Neuronal stem cell (in vitro differentiated cells): Measurements from ENCODE around the gene KCNIP4.

Experiments
- DNase-seq: peaks from one replicate; pipeline ENCODE4 v3.0.0-alpha.2; 2013; ENCODE audit warnings: low spot score
- H2AFZ ChIP-seq: one replicate; pipeline ENCODE4 v1.6.1; 2013; ENCODE audit warnings: mild to moderate bottlenecking, low read length, inconsistent platforms
- H2AK5ac ChIP-seq: 2 replicates; pipeline ENCODE4 v1.6.1; 2013; ENCODE audit warnings: low read depth, mild to moderate bottlenecking, inconsistent platforms, low read length, moderate library complexity, mixed read lengths
- H2BK120ac ChIP-seq: 2 replicates; pipeline ENCODE4 v1.6.1; 2013; ENCODE audit warnings: low read depth, mild to moderate bottlenecking, inconsistent platforms, low read length, moderate library complexity, mixed read lengths
- H2BK12ac ChIP-seq: one replicate; pipeline ENCODE4 v1.6.1; 2013; ENCODE audit warnings: low read length, inconsistent platforms
- H2BK15ac ChIP-seq: 2 replicates; pipeline ENCODE4 v1.6.1; 2013; ENCODE audit warnings: mild to moderate bottlenecking, low read length, inconsistent platforms, mixed read lengths
- H2BK5ac ChIP-seq: one replicate; pipeline ENCODE4 v1.6.1; 2013; ENCODE audit warnings: inconsistent platforms, mild to moderate bottlenecking, low read length, moderate library complexity
- H3K14ac ChIP-seq: one replicate; pipeline ENCODE4 v1.6.1; 2013; ENCODE audit warnings: low read length, inconsistent platforms
- H3K18ac ChIP-seq: 2 replicates; pipeline ENCODE4 v1.6.1; 2013; ENCODE audit warnings: low read length, inconsistent platforms
- H3K23ac ChIP-seq: 2 replicates; pipeline ENCODE4 v1.6.1; 2013; ENCODE audit warnings: low read depth, mild to moderate bottlenecking, mixed read lengths, low read length, inconsistent platforms; ENCODE audit not compliant: poor library complexity
- H3K27ac ChIP-seq: replicated peaks from 3 replicates; pipeline ENCODE4 v1.5.1; 2013; ENCODE audit warnings: low read length, inconsistent platforms
- H3K27me3 ChIP-seq, 3 experiments: 2 replicates each; pipeline ENCODE4 v1.6.1; 2013; ENCODE audit warnings: low read length in 3 of 3, mild to moderate bottlenecking in 2 of 3, inconsistent platforms in 1 of 3, low read depth in 1 of 3, mixed read lengths in 1 of 3, moderate library complexity in 1 of 3; ENCODE audit not compliant: control insufficient read depth in 3 of 3, insufficient read depth in 3 of 3
- H3K36me3 ChIP-seq, 2 donors: replicated peaks in 1 of 2; 2 replicates each; pipeline ENCODE4 v1.6.1; 2013; ENCODE audit warnings: low read length in 2 of 2; ENCODE audit not compliant: control insufficient read depth in 2 of 2, insufficient read depth in 2 of 2
- H3K4ac ChIP-seq: 2 replicates; pipeline ENCODE4 v1.6.1; 2013; ENCODE audit warnings: inconsistent platforms, mild to moderate bottlenecking, low read length, moderate library complexity
- H3K4me1 ChIP-seq, 2 donors: 1 replicate in 1 of 2; 2 replicates in 1 of 2; pipeline ENCODE4 v1.6.1; 2013; ENCODE audit warnings: low read length in 2 of 2, low read depth in 1 of 2; ENCODE audit not compliant: control insufficient read depth in 2 of 2, insufficient read depth in 1 of 2
- H3K4me2 ChIP-seq: one replicate; pipeline ENCODE4 v1.6.1; 2013; ENCODE audit warnings: mild to moderate bottlenecking, low read length, inconsistent platforms; ENCODE audit not compliant: insufficient read depth, poor library complexity, severe bottlenecking
- H3K4me3 ChIP-seq, 2 donors: 2 replicates each; pipeline ENCODE4 v1.5.1; 2013; ENCODE audit warnings: low read length in 2 of 2, mild to moderate bottlenecking in 2 of 2, inconsistent platforms in 1 of 2, moderate library complexity in 1 of 2
- H3K79me1 ChIP-seq: one replicate; pipeline ENCODE4 v1.6.1; 2013; ENCODE audit warnings: low read depth, mild to moderate bottlenecking, inconsistent platforms, low read length, moderate library complexity
- H3K9ac ChIP-seq: one replicate; pipeline ENCODE4 v1.6.1; 2013; ENCODE audit warnings: mild to moderate bottlenecking, low read depth, low read length, inconsistent platforms; ENCODE audit not compliant: poor library complexity
- H3K9me3 ChIP-seq, 2 donors: replicated peaks in 1 of 2; 2 replicates each; pipeline versions ENCODE3 to v1.6.1; 2013; ENCODE audit warnings: low read length in 2 of 2, mild to moderate bottlenecking in 2 of 2, inconsistent platforms in 1 of 2, low read depth in 1 of 2, mixed read lengths in 1 of 2, moderate library complexity in 1 of 2; ENCODE audit not compliant: control insufficient read depth in 2 of 2, insufficient read depth in 1 of 2
- H4K8ac ChIP-seq: one replicate; pipeline ENCODE4 v1.6.1; 2013; ENCODE audit warnings: low read depth, mild to moderate bottlenecking, inconsistent platforms, low read length, moderate library complexity
- H4K91ac ChIP-seq: one replicate; pipeline ENCODE4 v1.6.1; 2013; ENCODE audit warnings: low read length, low read depth, mild to moderate bottlenecking, inconsistent platforms; ENCODE audit not compliant: poor library complexity
- WGBS, 2 donors: extraction: QIAGEN DNeasy Blood & Tissue Kit; methylation state at CpG; one replicate each; pipeline ENCODE4 v1.1.7; 2013; ENCODE audit warnings: missing lambda C conversion rate in 2 of 2, mixed read lengths in 1 of 2; ENCODE audit not compliant: insufficient read length in 2 of 2, insufficient replicate concordance in 1 of 2; ENCODE audit errors: extremely low coverage in 2 of 2; 5-methylcytosine and 5-hydroxymethylcytosine counted together

The KCNIP4 gene

GRCh38 chr4:21102667-21103066, 845.9 kb downstream of the KCNIP4 start:
- Histone ChIP-seq H3K18ac (no peak overlapping the region), H3K9me3 (no peaks in the 10 kb centered on the region), H3K36me3 (no peaks in the 10 kb centered on the region), H2BK120ac (no peak overlapping the region), H4K8ac (no peak overlapping the region), H2AFZ (no peak overlapping the region), H3K27ac (no peak overlapping the region), H3K4me3 (no peak overlapping the region), H4K91ac (no peak overlapping the region), H2BK12ac (no peak overlapping the region), H2BK15ac (no peak overlapping the region), H3K9ac (no peak overlapping the region), H3K4ac (no peak overlapping the region), H3K4me1 (no peaks in the 10 kb centered on the region), H2AK5ac (no peak overlapping the region), H2BK5ac (no peak overlapping the region), H3K14ac (no peak overlapping the region), H3K23ac (no peak overlapping the region), H3K4me2 (no peak overlapping the region), H3K27me3 (no peaks in the 10 kb centered on the region), H3K79me1 (no peaks in the 10 kb centered on the region)
- no peak for DNase-seq

GRCh38 chr4:21097865-21098264, 850.7 kb downstream of the KCNIP4 start:
- Histone ChIP-seq H2AFZ (no peak overlapping the region), H3K23ac (no peak overlapping the region), H2AK5ac (no peak overlapping the region), H2BK5ac (no peak overlapping the region), H3K27me3 (no peaks in the 10 kb centered on the region), H3K36me3 (no peaks in the 10 kb centered on the region), H3K79me1 (no peaks in the 10 kb centered on the region), H2BK15ac (no peak overlapping the region), H3K4me2 (no peak overlapping the region), H3K4ac (no peak overlapping the region), H3K9ac (no peak overlapping the region), H4K8ac (no peak overlapping the region), H4K91ac (no peak overlapping the region), H3K4me3 (no peak overlapping the region), H3K9me3 (no peaks in the 10 kb centered on the region), H3K18ac (no peak overlapping the region), H2BK12ac (no peak overlapping the region), H3K27ac (no peak overlapping the region), H2BK120ac (no peak overlapping the region), H3K14ac (no peak overlapping the region), H3K4me1 (no peaks in the 10 kb centered on the region)
- DNase-seq = no peak
- no CpG with 5 or more reads among the region's 1 CpG for WGBS, 2 donors

- H2BK120ac ChIP-seq = no peak overlapping the region
- H3K9me3 ChIP-seq = no peaks in the 10 kb centered on the region
- no peak overlapping the region for H3K14ac ChIP-seq
- H3K4me1 ChIP-seq = no peaks in the 10 kb centered on the region
- no CpG with 5 or more reads among the region's 1 CpG for WGBS, 2 donors
- H3K4ac ChIP-seq = no peak overlapping the region
- no peak overlapping the region for H4K8ac ChIP-seq
- H2BK12ac ChIP-seq = no peak overlapping the region
- H3K4me3 ChIP-seq = no peak overlapping the region
- no peak overlapping the region for H2BK5ac ChIP-seq
- H2AK5ac ChIP-seq = no peak overlapping the region
- H3K36me3 ChIP-seq = no peaks in the 10 kb centered on the region
- no peak overlapping the region for H2BK15ac ChIP-seq
- no peak overlapping the region for H2AFZ ChIP-seq
- no peak overlapping the region for H4K91ac ChIP-seq
- no peak overlapping the region for H3K18ac ChIP-seq
- no peaks in the 10 kb centered on the region for H3K79me1 ChIP-seq
- H3K23ac ChIP-seq = no peak overlapping the region
- no peak overlapping the region for H3K27ac ChIP-seq
- no peak overlapping the region for H3K9ac ChIP-seq
- DNase-seq = no peak
- H3K27me3 ChIP-seq = no peaks in the 10 kb centered on the region
- H3K4me2 ChIP-seq = no peak overlapping the region
Observed at GRCh38 chr4:21097026-21097425, 851.5 kb downstream of the KCNIP4 start.

DNA sequence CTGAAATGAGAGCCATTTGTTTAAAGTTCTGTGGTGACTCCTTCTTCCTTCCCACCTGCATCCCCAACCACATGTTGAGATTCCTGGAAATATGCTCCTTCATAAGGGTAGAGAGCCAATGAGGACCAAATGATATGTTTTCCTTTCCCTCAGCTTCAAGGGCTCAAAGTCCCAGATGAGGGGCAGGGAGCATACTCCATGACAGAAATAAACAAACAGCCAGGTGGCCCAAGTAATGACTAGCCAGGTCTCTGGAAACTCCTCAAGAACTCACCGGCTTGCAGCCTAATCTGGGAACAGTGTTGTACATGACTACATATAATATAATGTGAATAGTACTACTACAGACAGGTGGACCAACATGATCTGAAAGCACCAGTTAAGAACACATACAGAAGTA, 856.0 kb downstream of the KCNIP4 start:
- no peak overlapping the region for H3K18ac ChIP-seq
- no peaks in the 10 kb centered on the region for H3K27me3 ChIP-seq
- H4K91ac ChIP-seq = no peak overlapping the region
- H3K4me3 ChIP-seq = no peak overlapping the region
- no peaks in the 10 kb centered on the region for H3K79me1 ChIP-seq
- no peak overlapping the region for H2BK15ac ChIP-seq
- no peak overlapping the region for H3K4me2 ChIP-seq
- no peak overlapping the region for H2AFZ ChIP-seq
- no peak overlapping the region for H2BK12ac ChIP-seq
- no peaks in the 10 kb centered on the region for H3K36me3 ChIP-seq
- H2BK5ac ChIP-seq = no peak overlapping the region
- no peaks in the 10 kb centered on the region for H3K4me1 ChIP-seq
- H4K8ac ChIP-seq = no peak overlapping the region
- H3K27ac ChIP-seq = no peak overlapping the region
- DNase-seq = no peak
- H3K9me3 ChIP-seq = no peaks in the 10 kb centered on the region
- no peak overlapping the region for H2AK5ac ChIP-seq
- no peak overlapping the region for H3K9ac ChIP-seq
- H3K14ac ChIP-seq = no peak overlapping the region
- H2BK120ac ChIP-seq = no peak overlapping the region
- no CpG with 5 or more reads among the region's 1 CpG for WGBS, 2 donors
- no peak overlapping the region for H3K4ac ChIP-seq
- H3K23ac ChIP-seq = no peak overlapping the region
